GM12878 (cell line): ENCODE results near the gene RTEL1. TPM values are rescaled to one million over a fixed set of nuclear protein-coding genes. Genes with fewer than 3 reads are reported as not detected.

ENCODE experiments used
- ATF2 ChIP-seq: IDR thresholded peaks from 2 replicates; pipeline ENCODE4 v1.6.1; 2012; ENCODE audit warnings: low read length, inconsistent platforms
- BCL3 ChIP-seq: IDR thresholded peaks from 2 replicates; pipeline ENCODE4 v1.6.1; 2011; ENCODE audit warnings: borderline replicate concordance, low read depth, mild to moderate bottlenecking, moderate library complexity, low read length; ENCODE audit not compliant: insufficient read depth, poor library complexity, severe bottlenecking
- BMI1 ChIP-seq: fragments of 450-650 bp; IDR thresholded peaks from 2 replicates; pipeline ENCODE4 v1.6.1; 2016; ENCODE audit warnings: mild to moderate bottlenecking, moderate library complexity, borderline replicate concordance
- E4F1 ChIP-seq: fragments of 450-650 bp; IDR thresholded peaks from 2 replicates; pipeline ENCODE4 v1.6.1; 2018; ENCODE audit warnings: borderline replicate concordance, mild to moderate bottlenecking; ENCODE audit not compliant: partially characterized antibody
- HCFC1 ChIP-seq: fragments of 150-350 bp; IDR thresholded peaks from 2 replicates; pipeline ENCODE4 v1.6.1; 2014; ENCODE audit warnings: low read length
- MTA3 ChIP-seq: IDR thresholded peaks from 2 replicates; pipeline ENCODE4 v1.6.1; 2012; ENCODE audit warnings: low read length, inconsistent platforms, borderline replicate concordance
- NFYA ChIP-seq: IDR thresholded peaks from 2 replicates; pipeline ENCODE4 v1.6.1; 2011; ENCODE audit warnings: low read depth, mild to moderate bottlenecking, low read length, improper control_type of control experiment, borderline replicate concordance
- NR2F1 ChIP-seq: fragments of 450-650 bp; conservative IDR thresholded peaks from 2 replicates; pipeline ENCODE4 v1.6.1; 2017; ENCODE audit warnings: mild to moderate bottlenecking
- RELA ChIP-seq: fragments of 450-650 bp; IDR thresholded peaks from 2 replicates; pipeline ENCODE4 v1.8.0; 2014; ENCODE audit warnings: borderline replicate concordance; ENCODE audit not compliant: partially characterized antibody
- RFX5 ChIP-seq: IDR thresholded peaks from 2 replicates; pipeline ENCODE4 v1.6.1; 2011; ENCODE audit warnings: low read depth, low read length, improper control_type of control experiment
- SIX5 ChIP-seq: IDR thresholded peaks from 2 replicates; pipeline ENCODE4 v1.6.1; 2011; ENCODE audit warnings: mild to moderate bottlenecking, low read depth, low read length, moderate library complexity; ENCODE audit not compliant: severe bottlenecking
- USF2 ChIP-seq: IDR thresholded peaks from 2 replicates; pipeline ENCODE4 v1.6.1; 2011; ENCODE audit warnings: low read depth, low read length, improper control_type of control experiment, borderline replicate concordance
- ZNF217 ChIP-seq: fragments of 450-650 bp; IDR thresholded peaks from 2 replicates; pipeline ENCODE4 v1.6.1; 2017; ENCODE audit warnings: antibody characterized with exemption, mild to moderate bottlenecking
- ZSCAN29 ChIP-seq: fragments of 450-650 bp; IDR thresholded peaks from 2 replicates; pipeline ENCODE4 v1.6.1; 2017; ENCODE audit warnings: mild to moderate bottlenecking, moderate library complexity
- polyA plus RNA-seq, 11 experiments: library from polyadenylated mRNA; depleted of rRNA in 4 of 11; unstranded in 6 of 11; stranded (reverse) in 5 of 11; fragments of >200 nt; fragmentation: Nextera tagmentation in 4 of 11; fragmentation: Illumina TruSeq in 1 of 11; extraction: Ambion mirVana in 4 of 11; extraction: Trizol in 1 of 11; gene quantifications; 1 replicate in 1 of 11; 2 replicates in 10 of 11; pipeline versions ENCODE4 v1.2.1 to v1.2.3, GENCODE V29; 2011 to 2016; ENCODE audit warnings: inconsistent platforms in 2 of 11, missing spikeins in 2 of 11, low read depth in 1 of 11
- total RNA-seq, 4 experiments: library from RNA; depleted of rRNA in 3 of 4; stranded (reverse); fragments of >200 nt in 3 of 4; fragmentation: Illumina TruSeq in 1 of 4; extraction: Trizol in 1 of 4; gene quantifications; 2 replicates each; pipeline versions ENCODE4 v1.2.1 to v1.2.3, GENCODE V29; 2013 to 2021
- TF ChIP-seq, protein P1 (sequence below): fragments of 450-650 bp; IDR thresholded peaks from 2 replicates; pipeline ENCODE4 v1.6.1; 2018; ENCODE audit warnings: mild to moderate bottlenecking, low read depth, moderate library complexity; ENCODE audit not compliant: partially characterized antibody
- TF ChIP-seq, protein P2 (sequence below): IDR thresholded peaks from 2 replicates; pipeline ENCODE4 v1.6.1; 2011; ENCODE audit warnings: low read depth, mild to moderate bottlenecking, low read length, moderate library complexity, borderline replicate concordance; ENCODE audit errors: extremely low read depth

RTEL1 gene
- total and polyA plus RNA-seq, 10 of the 15 experiments (the other 5 are each of a cell fraction or from before 2014, with no cell fraction given), result 0.40 to 37.2 (median 15.6) TPM; not detected in 1

GRCh38 chr20:63628246-63628975 lies 29.7 kb upstream of the RTEL1 start (continued):
- TF ChIP-seq BMI1, result no peak
- TF ChIP-seq MTA3, result 0 out of 2 replicates have a peak, but pooled peaks have one; percentile 54
- no peak for TF ChIP-seq USF2
- TF ChIP-seq ATF2, result no peak
- no peak for TF ChIP-seq RELA
- TF ChIP-seq NR2F1, result peak; percentile 69
- no peak for TF ChIP-seq ZNF217
- 0 out of 2 replicates have a peak, but pooled peaks have one; percentile 16 for TF ChIP-seq ZSCAN29
- peak; percentile 59 for TF ChIP-seq SIX5
- TF ChIP-seq RFX5, result no peak
- no peak for TF ChIP-seq BCL3
- TF ChIP-seq, protein P1, sequence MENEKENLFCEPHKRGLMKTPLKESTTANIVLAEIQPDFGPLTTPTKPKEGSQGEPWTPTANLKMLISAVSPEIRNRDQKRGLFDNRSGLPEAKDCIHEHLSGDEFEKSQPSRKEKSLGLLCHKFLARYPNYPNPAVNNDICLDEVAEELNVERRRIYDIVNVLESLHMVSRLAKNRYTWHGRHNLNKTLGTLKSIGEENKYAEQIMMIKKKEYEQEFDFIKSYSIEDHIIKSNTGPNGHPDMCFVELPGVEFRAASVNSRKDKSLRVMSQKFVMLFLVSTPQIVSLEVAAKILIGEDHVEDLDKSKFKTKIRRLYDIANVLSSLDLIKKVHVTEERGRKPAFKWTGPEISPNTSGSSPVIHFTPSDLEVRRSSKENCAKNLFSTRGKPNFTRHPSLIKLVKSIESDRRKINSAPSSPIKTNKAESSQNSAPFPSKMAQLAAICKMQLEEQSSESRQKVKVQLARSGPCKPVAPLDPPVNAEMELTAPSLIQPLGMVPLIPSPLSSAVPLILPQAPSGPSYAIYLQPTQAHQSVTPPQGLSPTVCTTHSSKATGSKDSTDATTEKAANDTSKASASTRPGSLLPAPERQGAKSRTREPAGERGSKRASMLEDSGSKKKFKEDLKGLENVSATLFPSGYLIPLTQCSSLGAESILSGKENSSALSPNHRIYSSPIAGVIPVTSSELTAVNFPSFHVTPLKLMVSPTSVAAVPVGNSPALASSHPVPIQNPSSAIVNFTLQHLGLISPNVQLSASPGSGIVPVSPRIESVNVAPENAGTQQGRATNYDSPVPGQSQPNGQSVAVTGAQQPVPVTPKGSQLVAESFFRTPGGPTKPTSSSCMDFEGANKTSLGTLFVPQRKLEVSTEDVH, result peak; percentile 73
- TF ChIP-seq NFYA, result no peak
- no peak for TF ChIP-seq E4F1
- peak; percentile 71 for TF ChIP-seq HCFC1
- TF ChIP-seq, protein P2, sequence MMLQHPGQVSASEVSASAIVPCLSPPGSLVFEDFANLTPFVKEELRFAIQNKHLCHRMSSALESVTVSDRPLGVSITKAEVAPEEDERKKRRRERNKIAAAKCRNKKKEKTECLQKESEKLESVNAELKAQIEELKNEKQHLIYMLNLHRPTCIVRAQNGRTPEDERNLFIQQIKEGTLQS, result no peak
